Thoracic aorta (tissue), 2 donors: Measurements from ENCODE around the gene RBM15B. TPM values are rescaled to one million over a fixed set of nuclear protein-coding genes. Genes with fewer than 3 reads are reported as not detected.

ENCODE experiments used
- ATAC-seq: fragments of 150-250 bp; one replicate; pipeline ENCODE4 v1.8.0; 2017; ENCODE audit warnings: low read depth; ENCODE audit not compliant: insufficient number of reproducible peaks, low FRiP score
- DNase-seq: peaks from one replicate; pipeline ENCODE4 v3.0.0-alpha.2; 2020; ENCODE audit warnings: low spot score
- H3K27ac ChIP-seq, 2 donors: fragments of 200-600 bp; sonication (generic); 1 replicate in 1 of 2; 2 replicates in 1 of 2; pipeline ENCODE4 v1.5.1; 2016; ENCODE audit warnings: mild to moderate bottlenecking in 2 of 2, moderate library complexity in 2 of 2
- H3K27me3 ChIP-seq: fragments of 200-600 bp; sonication (generic); replicated peaks from 2 replicates; pipeline ENCODE4 v1.6.0; 2016; ENCODE audit warnings: mild to moderate bottlenecking; ENCODE audit not compliant: insufficient read depth
- H3K36me3 ChIP-seq: fragments of 200-600 bp; sonication (generic); one replicate; pipeline ENCODE4 v1.5.1; 2016
- H3K4me1 ChIP-seq, 2 donors: fragments of 200-600 bp; sonication (generic); 1 replicate in 1 of 2; 2 replicates in 1 of 2; pipeline versions ENCODE4 v1.5.1 to v1.6.0; 2016; ENCODE audit warnings: low read depth in 2 of 2, mild to moderate bottlenecking in 1 of 2; ENCODE audit not compliant: control insufficient read depth in 1 of 2
- H3K4me3 ChIP-seq: fragments of 200-600 bp; sonication (generic); 2 replicates; pipeline ENCODE4 v1.5.1; 2016; ENCODE audit warnings: mild to moderate bottlenecking
- H3K9me3 ChIP-seq: fragments of 200-600 bp; sonication (generic); 2 replicates; pipeline ENCODE4 v1.5.1; 2016
- CTCF ChIP-seq: fragments of 200-600 bp; sonication (generic); IDR thresholded peaks from one replicate; pipeline ENCODE4 v1.5.1; 2019; ENCODE audit warnings: antibody characterized with exemption
- total RNA-seq, 2 donors: library from RNA; depleted of rRNA; stranded (reverse); fragments of >200 nt; gene quantifications; one replicate each; pipeline versions ENCODE4 v1.1.0 to v1.2.3, GENCODE V29; 2016

RBM15B gene
- total RNA-seq, 2 donors from 2014 or later: 28.3 to 38.0 TPM

- H3K36me3 ChIP-seq: no peaks in the 10 kb centered on the region
- no peak for TF ChIP-seq CTCF
- ATAC-seq (no peak), DNase-seq (no peak)
- H3K27me3 ChIP-seq: no peaks in the 10 kb centered on the region
- no peaks in the 10 kb centered on the region for H3K4me1 ChIP-seq
- no peaks in the 10 kb centered on the region for H3K9me3 ChIP-seq
- no peak overlapping the region for H3K4me3 ChIP-seq
- no peak overlapping the region for H3K27ac ChIP-seq
These were observed 36.9 kb upstream of the RBM15B start for GRCh38 chr3:51354172-51354571.

GRCh38 chr3:51354731-51355615 is 36.1 kb upstream of the RBM15B start:
- no peak overlapping the region for H3K4me3 ChIP-seq
- DNase-seq (no peak), ATAC-seq (no peak)
- no peak overlapping the region for H3K27ac ChIP-seq
- H3K9me3 ChIP-seq: no peaks in the 10 kb centered on the region
- no peaks in the 10 kb centered on the region for H3K36me3 ChIP-seq
- no peaks in the 10 kb centered on the region for H3K27me3 ChIP-seq
- no peak for TF ChIP-seq CTCF
- H3K4me1 ChIP-seq: no peaks in the 10 kb centered on the region

GRCh38 chr3:51355891-51356578 is 35.0 kb upstream of the RBM15B start:
- H3K27me3 ChIP-seq: no peaks in the 10 kb centered on the region
- ATAC-seq (no peak), DNase-seq (no peak)
- no peaks in the 10 kb centered on the region for H3K4me1 ChIP-seq
- H3K9me3 ChIP-seq: no peaks in the 10 kb centered on the region
- H3K27ac ChIP-seq: no peak overlapping the region
- no peaks in the 10 kb centered on the region for H3K36me3 ChIP-seq
- H3K4me3 ChIP-seq: no peak overlapping the region
- TF ChIP-seq CTCF: no peak

- no peak for ATAC-seq
- Histone ChIP-seq H3K4me3 (no peak overlapping the region), H3K27ac (no peak overlapping the region), H3K27me3 (no peaks in the 10 kb centered on the region), H3K4me1 (no peaks in the 10 kb centered on the region), H3K9me3 (no peaks in the 10 kb centered on the region), H3K36me3 (no peaks in the 10 kb centered on the region)
- TF ChIP-seq CTCF: no peak
- no peak for DNase-seq
These were observed 33.2 kb upstream of the RBM15B start for GRCh38 chr3:51357856-51358255.

- ATAC-seq: no peak
- Histone ChIP-seq H3K36me3 (no peaks in the 10 kb centered on the region), H3K4me3 (no peak overlapping the region), H3K27me3 (no peaks in the 10 kb centered on the region), H3K9me3 (no peaks in the 10 kb centered on the region), H3K4me1 (no peaks in the 10 kb centered on the region), H3K27ac (no peak overlapping the region)
- no peak for DNase-seq
- no peak for TF ChIP-seq CTCF
These were observed 32.1 kb upstream of the RBM15B start for GRCh38 chr3:51358981-51359380.
